Chondrocyte (in vitro differentiated cells): ENCODE data around the gene GPR146. TPM values are rescaled to one million over a fixed set of nuclear protein-coding genes. Genes with fewer than 3 reads are reported as not detected.

Experiments used
- DNase-seq: peaks from one replicate; pipeline ENCODE4 v3.0.0; 2021; ENCODE audit warnings: mixed read lengths, low spot score
- H3K27ac Mint-ChIP-seq: one replicate; pipeline ENCODE4 v1.8.0; 2021; ENCODE audit warnings: mild to moderate bottlenecking, moderate library complexity, mixed read lengths; ENCODE audit not compliant: unreplicated experiment
- H3K27me3 Mint-ChIP-seq: 2 replicates; pipeline ENCODE4 v1.8.0; 2021; ENCODE audit warnings: low read depth, mixed read lengths
- H3K36me3 Mint-ChIP-seq: 2 replicates; pipeline ENCODE4 v1.8.0; 2021; ENCODE audit warnings: low read depth, mixed read lengths
- H3K4me1 Mint-ChIP-seq: 2 replicates; pipeline ENCODE4 v1.8.0; 2021; ENCODE audit warnings: low read depth, mild to moderate bottlenecking, mixed read lengths
- H3K4me3 Mint-ChIP-seq: one replicate; pipeline ENCODE4 v1.8.0; 2021; ENCODE audit warnings: mild to moderate bottlenecking, moderate library complexity, mixed read lengths; ENCODE audit not compliant: unreplicated experiment
- H3K9me3 Mint-ChIP-seq: 2 replicates; pipeline ENCODE4 v1.8.0; 2021; ENCODE audit warnings: low read depth, mixed read lengths
- total RNA-seq: library from RNA; stranded (reverse); gene quantifications from 3 replicates; pipeline ENCODE4 v1.2.1, GENCODE V29; 2021
- TF ChIP-seq, protein P1 (sequence below): fragments of 200-600 bp; sonication (generic); IDR thresholded peaks from 2 replicates; pipeline ENCODE4 v1.5.0; 2021; ENCODE audit warnings: antibody characterized with exemption, mild to moderate bottlenecking, moderate library complexity

The GPR146 gene
- total RNA-seq, 1 donor from 2014 or later = 3.8 TPM

DNA sequence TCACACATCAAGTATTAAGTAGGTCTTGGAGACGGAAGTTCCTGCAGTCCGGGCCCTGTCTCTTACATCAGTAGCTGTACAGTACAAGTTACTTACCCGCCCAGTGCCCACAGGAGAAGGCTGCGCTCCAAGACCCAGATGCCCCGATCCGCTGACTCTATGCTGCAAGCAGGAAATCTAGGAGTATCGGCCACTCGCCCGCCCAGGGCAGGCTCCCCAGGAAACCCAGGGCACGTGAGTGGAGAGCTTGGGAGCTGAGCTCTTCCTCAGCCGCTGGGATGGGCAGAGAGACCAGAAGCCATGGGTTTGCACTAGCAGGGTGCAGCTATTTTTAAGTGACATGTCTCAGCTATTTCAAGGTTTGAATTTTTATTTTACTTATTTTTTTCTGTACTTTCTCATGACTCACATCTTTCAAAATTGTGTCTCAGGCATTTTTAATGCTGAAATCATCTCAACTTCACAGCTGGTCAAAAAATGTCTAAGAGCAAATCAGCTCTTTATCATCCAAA lies 41.6 kb downstream of the GPR146 start:
- TF ChIP-seq, protein P1, sequence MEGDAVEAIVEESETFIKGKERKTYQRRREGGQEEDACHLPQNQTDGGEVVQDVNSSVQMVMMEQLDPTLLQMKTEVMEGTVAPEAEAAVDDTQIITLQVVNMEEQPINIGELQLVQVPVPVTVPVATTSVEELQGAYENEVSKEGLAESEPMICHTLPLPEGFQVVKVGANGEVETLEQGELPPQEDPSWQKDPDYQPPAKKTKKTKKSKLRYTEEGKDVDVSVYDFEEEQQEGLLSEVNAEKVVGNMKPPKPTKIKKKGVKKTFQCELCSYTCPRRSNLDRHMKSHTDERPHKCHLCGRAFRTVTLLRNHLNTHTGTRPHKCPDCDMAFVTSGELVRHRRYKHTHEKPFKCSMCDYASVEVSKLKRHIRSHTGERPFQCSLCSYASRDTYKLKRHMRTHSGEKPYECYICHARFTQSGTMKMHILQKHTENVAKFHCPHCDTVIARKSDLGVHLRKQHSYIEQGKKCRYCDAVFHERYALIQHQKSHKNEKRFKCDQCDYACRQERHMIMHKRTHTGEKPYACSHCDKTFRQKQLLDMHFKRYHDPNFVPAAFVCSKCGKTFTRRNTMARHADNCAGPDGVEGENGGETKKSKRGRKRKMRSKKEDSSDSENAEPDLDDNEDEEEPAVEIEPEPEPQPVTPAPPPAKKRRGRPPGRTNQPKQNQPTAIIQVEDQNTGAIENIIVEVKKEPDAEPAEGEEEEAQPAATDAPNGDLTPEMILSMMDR = no peak
- H3K4me3 Mint-ChIP-seq = peak overlapping the region; percentile 80
- no peaks in the 10 kb centered on the region for H3K9me3 Mint-ChIP-seq
- DNase-seq = no peak
- H3K36me3 Mint-ChIP-seq = no peaks in the 10 kb centered on the region
- H3K27ac Mint-ChIP-seq = peak overlapping the region; percentile 94
- H3K27me3 Mint-ChIP-seq = no peaks in the 10 kb centered on the region
- peaks cover 55% of the 10 kb centered on the region for H3K4me1 Mint-ChIP-seq

GRCh38 chr7:1086588-1087464 lies 42.5 kb downstream of the GPR146 start:
- no peak for DNase-seq
- peaks cover 3% of the 10 kb centered on the region for H3K36me3 Mint-ChIP-seq
- H3K4me3 Mint-ChIP-seq = peak overlapping the region; percentile 80
- no peaks in the 10 kb centered on the region for H3K27me3 Mint-ChIP-seq
- H3K4me1 Mint-ChIP-seq = peaks cover 61% of the 10 kb centered on the region
- no peaks in the 10 kb centered on the region for H3K9me3 Mint-ChIP-seq
- peak overlapping the region; percentile 94 for H3K27ac Mint-ChIP-seq
- TF ChIP-seq, protein P1 = peak; percentile 100

- peak overlapping the region; percentile 80 for H3K4me3 Mint-ChIP-seq
- H3K27me3 Mint-ChIP-seq = no peaks in the 10 kb centered on the region
- peak overlapping the region; percentile 94 for H3K27ac Mint-ChIP-seq
- no peak for DNase-seq
- no peaks in the 10 kb centered on the region for H3K9me3 Mint-ChIP-seq
- peaks cover 62% of the 10 kb centered on the region for H3K4me1 Mint-ChIP-seq
- H3K36me3 Mint-ChIP-seq = peaks cover 7% of the 10 kb centered on the region
- TF ChIP-seq, protein P1 = no peak
Measured at GRCh38 chr7:1087465-1087814, 43.1 kb downstream of the GPR146 start.

GRCh38 chr7:1087952-1088920 lies 43.9 kb downstream of the GPR146 start, which contains the start of gene GPER1:
Gene GPER1, plus strand, starts transcription at chr7:1088113. Its CDS starts 3,616 bp downstream, at chr7:1091729.
- TF ChIP-seq, protein P1 = no peak
- no peaks in the 10 kb centered on the region for H3K9me3 Mint-ChIP-seq
- peaks cover 9% of the 10 kb centered on the region for H3K36me3 Mint-ChIP-seq
- DNase-seq = no peak
- H3K4me3 Mint-ChIP-seq = peak within 1 kb of the TSS; percentile 80
- peaks cover 62% of the 10 kb centered on the region for H3K4me1 Mint-ChIP-seq
- no peaks in the 10 kb centered on the region for H3K27me3 Mint-ChIP-seq
- peak within 1 kb of the TSS; percentile 94 for H3K27ac Mint-ChIP-seq

DNA sequence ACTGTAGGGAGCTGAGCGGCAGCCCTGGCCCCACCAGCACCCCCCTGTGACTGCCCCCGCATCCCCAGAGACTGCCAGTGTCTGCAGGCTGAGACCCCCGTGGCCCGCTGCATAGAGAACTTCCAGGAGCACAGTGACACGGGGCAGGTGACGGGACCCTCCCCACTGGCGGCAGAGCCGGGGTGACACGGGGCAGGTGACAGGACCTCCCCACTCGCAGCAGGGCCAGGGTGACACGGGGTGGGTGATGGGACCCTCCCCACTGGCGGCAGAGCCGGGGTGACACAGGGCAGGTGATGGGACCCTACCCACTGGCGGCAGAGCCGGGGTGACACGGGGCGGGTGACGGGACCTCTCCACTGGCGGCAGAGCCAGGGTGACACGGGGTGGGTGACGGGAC lies 45.9 kb downstream of the GPR146 start:
- no peaks in the 10 kb centered on the region for H3K9me3 Mint-ChIP-seq
- H3K36me3 Mint-ChIP-seq = peaks cover 9% of the 10 kb centered on the region
- no peak for DNase-seq
- H3K27ac Mint-ChIP-seq = no peak overlapping the region
- no peaks in the 10 kb centered on the region for H3K27me3 Mint-ChIP-seq
- H3K4me1 Mint-ChIP-seq = peaks cover 53% of the 10 kb centered on the region
- H3K4me3 Mint-ChIP-seq = no peak overlapping the region
- TF ChIP-seq, protein P1 = no peak
